Medulla oblongata (tissue), 1 donor: ENCODE measurements around the gene MRPL2.

Experiments
- DNase-seq: peaks from one replicate; pipeline ENCODE4 v3.0.0-alpha.2; 2015; ENCODE audit errors: extremely low spot score

MRPL2 gene

GRCh38 chr6:43021270-43022047 is 37.8 kb downstream of the MRPL2 start, which contains the start of gene RRP36:
Gene RRP36 (plus strand): TSS chr6:43021623. CDS start chr6:43021655, 32 bp downstream.
- peak; percentile 77 for DNase-seq

- DNase-seq = no peak
Measured at GRCh38 chr6:43020847-43021246, 38.4 kb downstream of the MRPL2 start.

- DNase-seq = no peak
Measured at GRCh38 chr6:43020052-43020705, 39.1 kb downstream of the MRPL2 start.

GRCh38 chr6:43019152-43019551 is 40.1 kb downstream of the MRPL2 start:
- no peak for DNase-seq

GRCh38 chr6:43016943-43017334 is 42.3 kb downstream of the MRPL2 start:
- no peak for DNase-seq

GRCh38 chr6:43016176-43016942 is 42.9 kb downstream of the MRPL2 start:
- DNase-seq = no peak

- no peak for DNase-seq
Measured at GRCh38 chr6:43014434-43014909, 44.8 kb downstream of the MRPL2 start.

GRCh38 chr6:43013843-43014433 is 45.3 kb downstream of the MRPL2 start, which contains the start of the genes KLHDC3 and MEA1:
Gene KLHDC3 (plus strand): TSS chr6:43014249. CDS start chr6:43017193, 2,944 bp downstream.
Gene MEA1 (minus strand): TSS chr6:43013946. CDS start chr6:43013813, 133 bp downstream.
- DNase-seq = peak; percentile 100

GRCh38 chr6:43013097-43013842 is 46.0 kb downstream of the MRPL2 start:
- DNase-seq = peak; percentile 24

GRCh38 chr6:43012364-43012763 is 46.9 kb downstream of the MRPL2 start:
- DNase-seq = no peak

GRCh38 chr6:43011207-43011606 is 48.0 kb downstream of the MRPL2 start:
- no peak for DNase-seq

- peak; percentile 26 for DNase-seq
Measured at GRCh38 chr6:43009124-43009523, 50.1 kb downstream of the MRPL2 start.

- no peak for DNase-seq
Measured at GRCh38 chr6:43007126-43007525, 52.1 kb downstream of the MRPL2 start.

- no peak for DNase-seq
Measured at GRCh38 chr6:43006251-43006650, 53.0 kb downstream of the MRPL2 start.

GRCh38 chr6:43005844-43006243 is 53.4 kb downstream of the MRPL2 start:
- no peak for DNase-seq
